Ishikawa (cell line): ENCODE data around the gene AHSG.

Experiments used
- CEBPB ChIP-seq: IDR thresholded peaks from 2 replicates; pipeline ENCODE4 v1.6.1; 2012
- CREB1 ChIP-seq: IDR thresholded peaks from 2 replicates; pipeline ENCODE4 v1.6.1; 2012; ENCODE audit warnings: low read depth
- EGR1 ChIP-seq: IDR thresholded peaks from 2 replicates; pipeline ENCODE4 v1.6.1; 2012
- EP300 ChIP-seq: IDR thresholded peaks from 2 replicates; pipeline ENCODE4 v1.6.1; 2012; ENCODE audit warnings: borderline replicate concordance
- FOXM1 ChIP-seq: IDR thresholded peaks from 2 replicates; pipeline ENCODE4 v1.6.1; 2012; ENCODE audit warnings: low read depth, borderline replicate concordance
- MAX ChIP-seq: IDR thresholded peaks from 2 replicates; pipeline ENCODE4 v1.6.1; 2012
- NFIC ChIP-seq: IDR thresholded peaks from 2 replicates; pipeline ENCODE4 v1.6.1; 2012
- RAD21 ChIP-seq: IDR thresholded peaks from 2 replicates; pipeline ENCODE4 v1.6.1; 2012; ENCODE audit warnings: low read depth
- TCF12 ChIP-seq: IDR thresholded peaks from 2 replicates; pipeline ENCODE4 v1.6.1; 2012; ENCODE audit warnings: low read depth
- TEAD4 ChIP-seq: IDR thresholded peaks from 2 replicates; pipeline ENCODE4 v1.6.1; 2012
- YY1 ChIP-seq: IDR thresholded peaks from 2 replicates; pipeline ENCODE4 v1.6.1; 2012; ENCODE audit warnings: low read depth
- TF ChIP-seq, protein P1 (sequence below): IDR thresholded peaks from 2 replicates; pipeline ENCODE4 v1.6.1; 2012; ENCODE audit warnings: low read depth, mild to moderate bottlenecking

DNA sequence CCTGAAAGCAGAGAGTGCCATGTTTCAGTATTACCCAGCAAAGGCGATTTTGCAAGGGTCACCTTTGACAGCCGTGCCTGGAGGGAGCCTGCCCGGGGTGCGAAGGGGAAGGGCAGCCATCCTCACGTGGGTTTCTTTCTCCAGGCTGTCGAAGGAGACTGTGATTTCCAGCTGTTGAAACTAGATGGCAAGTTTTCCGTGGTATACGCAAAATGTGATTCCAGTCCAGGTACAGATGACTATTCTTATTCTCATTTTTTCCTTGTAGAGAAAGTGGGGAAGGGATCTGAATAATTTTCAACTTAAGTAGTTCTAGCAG is 3.4 kb downstream of the AHSG start:
- no peak for TF ChIP-seq EP300
- TF ChIP-seq, protein P1, sequence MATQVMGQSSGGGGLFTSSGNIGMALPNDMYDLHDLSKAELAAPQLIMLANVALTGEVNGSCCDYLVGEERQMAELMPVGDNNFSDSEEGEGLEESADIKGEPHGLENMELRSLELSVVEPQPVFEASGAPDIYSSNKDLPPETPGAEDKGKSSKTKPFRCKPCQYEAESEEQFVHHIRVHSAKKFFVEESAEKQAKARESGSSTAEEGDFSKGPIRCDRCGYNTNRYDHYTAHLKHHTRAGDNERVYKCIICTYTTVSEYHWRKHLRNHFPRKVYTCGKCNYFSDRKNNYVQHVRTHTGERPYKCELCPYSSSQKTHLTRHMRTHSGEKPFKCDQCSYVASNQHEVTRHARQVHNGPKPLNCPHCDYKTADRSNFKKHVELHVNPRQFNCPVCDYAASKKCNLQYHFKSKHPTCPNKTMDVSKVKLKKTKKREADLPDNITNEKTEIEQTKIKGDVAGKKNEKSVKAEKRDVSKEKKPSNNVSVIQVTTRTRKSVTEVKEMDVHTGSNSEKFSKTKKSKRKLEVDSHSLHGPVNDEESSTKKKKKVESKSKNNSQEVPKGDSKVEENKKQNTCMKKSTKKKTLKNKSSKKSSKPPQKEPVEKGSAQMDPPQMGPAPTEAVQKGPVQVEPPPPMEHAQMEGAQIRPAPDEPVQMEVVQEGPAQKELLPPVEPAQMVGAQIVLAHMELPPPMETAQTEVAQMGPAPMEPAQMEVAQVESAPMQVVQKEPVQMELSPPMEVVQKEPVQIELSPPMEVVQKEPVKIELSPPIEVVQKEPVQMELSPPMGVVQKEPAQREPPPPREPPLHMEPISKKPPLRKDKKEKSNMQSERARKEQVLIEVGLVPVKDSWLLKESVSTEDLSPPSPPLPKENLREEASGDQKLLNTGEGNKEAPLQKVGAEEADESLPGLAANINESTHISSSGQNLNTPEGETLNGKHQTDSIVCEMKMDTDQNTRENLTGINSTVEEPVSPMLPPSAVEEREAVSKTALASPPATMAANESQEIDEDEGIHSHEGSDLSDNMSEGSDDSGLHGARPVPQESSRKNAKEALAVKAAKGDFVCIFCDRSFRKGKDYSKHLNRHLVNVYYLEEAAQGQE: no peak
- no peak for TF ChIP-seq EGR1
- no peak for TF ChIP-seq TCF12
- no peak for TF ChIP-seq NFIC
- no peak for TF ChIP-seq RAD21
- TF ChIP-seq MAX: no peak
- TF ChIP-seq CREB1: no peak
- no peak for TF ChIP-seq CEBPB
- no peak for TF ChIP-seq YY1
- TF ChIP-seq TEAD4: no peak
- TF ChIP-seq FOXM1: no peak
